Tibial nerve (tissue), 4 donors: ENCODE data around the gene CTNNBIP1. TPM values are rescaled to one million over a fixed set of nuclear protein-coding genes. Genes with fewer than 3 reads are reported as not detected.

Experiments used
- DNase-seq, 2 donors: peaks; one replicate each; pipeline ENCODE4 v3.0.0-alpha.2; 2019; ENCODE audit warnings: low spot score in 2 of 2
- H3K27ac ChIP-seq, 4 donors: fragments of 200-600 bp; sonication (generic) in 3 of 4; one replicate each; pipeline ENCODE4 v1.5.1; 2017 to 2019; ENCODE audit warnings: mild to moderate bottlenecking in 1 of 4
- H3K27me3 ChIP-seq, 2 donors: fragments of 200-600 bp; sonication (generic) in 1 of 2; one replicate each; pipeline versions ENCODE4 v1.5.1 to v1.6.0; 2017 to 2019
- H3K36me3 ChIP-seq, 3 donors: fragments of 200-600 bp; sonication (generic); one replicate each; pipeline ENCODE4 v1.5.1; 2018 to 2019
- H3K4me1 ChIP-seq, 4 donors: fragments of 200-600 bp; sonication (generic) in 3 of 4; one replicate each; pipeline ENCODE4 v1.5.1; 2017 to 2019
- H3K4me3 ChIP-seq, 4 donors: fragments of 200-600 bp; sonication (generic) in 3 of 4; one replicate each; pipeline ENCODE4 v1.5.1; 2017 to 2019; ENCODE audit warnings: mild to moderate bottlenecking in 1 of 4, moderate library complexity in 1 of 4
- H3K9me3 ChIP-seq, 4 donors: fragments of 200-600 bp; sonication (generic) in 3 of 4; one replicate each; pipeline ENCODE4 v1.5.1; 2017 to 2019
- EP300 ChIP-seq, 2 donors: sonication (generic); formaldehyde crosslinking; IDR thresholded peaks; one replicate each; pipeline ENCODE4 v1.6.1; 2017; ENCODE audit warnings: antibody characterized with exemption in 2 of 2, mild to moderate bottlenecking in 1 of 2
- POLR2A ChIP-seq, 2 donors: fragments of 450-650 bp; IDR thresholded peaks; one replicate each; pipeline ENCODE4 v1.6.1; 2017; ENCODE audit warnings: antibody characterized with exemption in 2 of 2, mild to moderate bottlenecking in 2 of 2, moderate library complexity in 2 of 2
- WGBS, 2 donors: methylation state at CpG; one replicate each; pipeline ENCODE4 v1.1.5; 2018; 5-methylcytosine and 5-hydroxymethylcytosine counted together
- total RNA-seq, 4 donors: library from RNA; depleted of rRNA; stranded (reverse); fragments of >200 nt; gene quantifications; one replicate each; pipeline ENCODE4 v1.1.0, GENCODE V29; 2016
- TF ChIP-seq, protein P1 (sequence below), 5 experiments: fragments of 200-600 bp in 3 of 5; fragments of 450-650 bp in 2 of 5; sonication (generic) in 3 of 5; IDR thresholded peaks; one replicate each; pipeline ENCODE4 v1.5.1; 2016 to 2019; ENCODE audit warnings: antibody characterized with exemption in 5 of 5, mild to moderate bottlenecking in 3 of 5, moderate library complexity in 2 of 5

Gene CTNNBIP1
- total RNA-seq, 4 donors from 2014 or later = 17.0 to 24.9 (median 20.3) TPM

DNA sequence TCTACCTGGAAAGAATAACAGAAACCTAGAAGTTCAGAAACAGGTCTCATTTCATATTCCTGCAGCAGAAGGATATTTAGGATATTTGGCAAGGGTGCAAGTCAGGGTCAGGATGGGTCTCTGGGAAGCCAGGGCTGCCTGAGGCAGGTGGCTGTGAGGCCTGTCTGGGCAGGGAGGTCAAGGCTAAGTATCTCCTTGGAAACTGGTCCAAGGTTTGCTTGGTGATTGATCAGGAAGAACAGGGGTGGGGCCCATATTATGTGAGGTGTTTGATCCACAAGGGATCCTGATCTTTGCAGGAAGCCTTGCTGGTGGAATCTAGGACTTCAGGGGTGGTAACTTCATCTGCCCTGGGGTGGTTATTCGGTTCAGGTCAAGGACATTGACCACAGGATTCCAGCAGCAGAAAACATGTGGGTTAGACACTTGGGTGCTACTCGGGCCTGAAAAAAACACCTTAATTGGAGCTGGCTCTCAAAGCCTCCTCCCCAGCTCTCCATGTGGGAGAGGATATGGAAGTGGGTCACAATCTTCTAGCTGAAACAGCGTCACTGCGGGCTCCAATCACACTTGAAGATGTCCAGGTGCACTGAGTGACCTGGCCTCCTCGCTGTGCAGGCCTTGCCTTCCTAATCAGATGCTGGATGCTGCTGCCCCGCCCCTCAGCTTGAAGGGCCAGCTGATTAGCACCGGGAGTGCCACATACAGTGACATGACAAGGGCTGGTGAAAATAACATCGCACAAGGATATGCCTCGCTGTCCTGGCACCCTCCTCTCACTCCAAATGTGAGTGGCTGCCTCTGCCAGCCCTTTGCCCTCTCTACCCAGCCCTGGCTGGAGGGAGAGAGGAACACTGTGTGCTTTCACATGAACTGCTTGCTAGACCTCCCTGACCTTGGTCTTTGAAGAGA is 8.7 kb downstream of the CTNNBIP1 start:
- Histone ChIP-seq H3K27me3 (no peaks in the 10 kb centered on the region), H3K27ac (peak overlapping the region in 3 of 4 donors; percentile 12 to 76 (median 56)), H3K36me3 (no peaks in the 10 kb centered on the region), H3K4me1 (peaks cover 0 to 26% (median 10%) of the 10 kb centered on the region in 4 donors), H3K4me3 (no peak overlapping the region), H3K9me3 (no peaks in the 10 kb centered on the region)
- TF ChIP-seq, protein P1, sequence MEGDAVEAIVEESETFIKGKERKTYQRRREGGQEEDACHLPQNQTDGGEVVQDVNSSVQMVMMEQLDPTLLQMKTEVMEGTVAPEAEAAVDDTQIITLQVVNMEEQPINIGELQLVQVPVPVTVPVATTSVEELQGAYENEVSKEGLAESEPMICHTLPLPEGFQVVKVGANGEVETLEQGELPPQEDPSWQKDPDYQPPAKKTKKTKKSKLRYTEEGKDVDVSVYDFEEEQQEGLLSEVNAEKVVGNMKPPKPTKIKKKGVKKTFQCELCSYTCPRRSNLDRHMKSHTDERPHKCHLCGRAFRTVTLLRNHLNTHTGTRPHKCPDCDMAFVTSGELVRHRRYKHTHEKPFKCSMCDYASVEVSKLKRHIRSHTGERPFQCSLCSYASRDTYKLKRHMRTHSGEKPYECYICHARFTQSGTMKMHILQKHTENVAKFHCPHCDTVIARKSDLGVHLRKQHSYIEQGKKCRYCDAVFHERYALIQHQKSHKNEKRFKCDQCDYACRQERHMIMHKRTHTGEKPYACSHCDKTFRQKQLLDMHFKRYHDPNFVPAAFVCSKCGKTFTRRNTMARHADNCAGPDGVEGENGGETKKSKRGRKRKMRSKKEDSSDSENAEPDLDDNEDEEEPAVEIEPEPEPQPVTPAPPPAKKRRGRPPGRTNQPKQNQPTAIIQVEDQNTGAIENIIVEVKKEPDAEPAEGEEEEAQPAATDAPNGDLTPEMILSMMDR (IDR thresholded peaks at IDR 0.05) = no peak
- no peak for DNase-seq
- 71 to 75% methylated on average over 9 of the region's 9 CpGs for WGBS, 2 donors

GRCh38 chr1:9900142-9901043 is 9.7 kb downstream of the CTNNBIP1 start:
- WGBS, 2 donors = 44 to 48% methylated on average over 15 to 18 of the region's 18 CpGs
- Histone ChIP-seq H3K27me3 (no peaks in the 10 kb centered on the region), H3K36me3 (no peaks in the 10 kb centered on the region), H3K9me3 (no peaks in the 10 kb centered on the region), H3K4me1 (peaks cover 0 to 26% (median 10%) of the 10 kb centered on the region in 4 donors), H3K4me3 (peak overlapping the region in 2 of 4 donors; percentile 11 to 27), H3K27ac (peak overlapping the region in 3 of 4 donors; percentile 12 to 76 (median 56))
- TF ChIP-seq, protein P1 (IDR thresholded peaks at IDR 0.05) = no peak
- TF ChIP-seq POLR2A (IDR thresholded peaks at IDR 0.05) = peak in 1 of 2 donors; percentile 36
- peak in 1 of 2 donors; percentile 34 for TF ChIP-seq EP300 (IDR thresholded peaks at IDR 0.05)
- DNase-seq = peak in 1 of 2 donors; percentile 41

DNA sequence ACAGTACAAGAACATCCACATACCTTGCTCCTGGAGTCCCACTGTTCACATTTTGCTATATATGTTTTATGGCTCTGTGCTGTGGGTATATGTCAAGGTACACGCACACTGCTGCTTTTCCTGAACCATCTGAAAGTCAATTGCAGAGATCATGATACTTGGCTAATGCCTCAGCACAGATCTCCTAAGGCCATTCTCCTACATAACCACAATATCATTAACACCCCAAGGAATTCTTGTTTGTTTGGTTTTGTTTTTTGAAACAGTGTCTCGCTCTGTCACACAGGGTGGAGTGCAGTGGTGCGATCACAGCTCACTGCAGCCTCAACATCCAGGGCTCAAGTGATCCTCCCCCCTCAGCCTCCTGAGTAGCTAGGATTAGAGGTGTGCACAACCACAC is 16.0 kb downstream of the CTNNBIP1 start:
- Histone ChIP-seq H3K4me1 (peaks cover 0 to 29% (median 6%) of the 10 kb centered on the region in 4 donors), H3K4me3 (no peak overlapping the region), H3K27ac (no peak overlapping the region), H3K27me3 (no peaks in the 10 kb centered on the region), H3K36me3 (peaks cover 0 to 5% (median 0%) of the 10 kb centered on the region in 3 donors), H3K9me3 (no peaks in the 10 kb centered on the region)
- no peak for DNase-seq
- 84 to 92% methylated on average over 3 of the region's 3 CpGs for WGBS, 2 donors
- TF ChIP-seq EP300 (IDR thresholded peaks at IDR 0.05) (no peak), POLR2A (IDR thresholded peaks at IDR 0.05) (no peak)
- TF ChIP-seq, protein P1 (IDR thresholded peaks at IDR 0.05) = no peak

DNA sequence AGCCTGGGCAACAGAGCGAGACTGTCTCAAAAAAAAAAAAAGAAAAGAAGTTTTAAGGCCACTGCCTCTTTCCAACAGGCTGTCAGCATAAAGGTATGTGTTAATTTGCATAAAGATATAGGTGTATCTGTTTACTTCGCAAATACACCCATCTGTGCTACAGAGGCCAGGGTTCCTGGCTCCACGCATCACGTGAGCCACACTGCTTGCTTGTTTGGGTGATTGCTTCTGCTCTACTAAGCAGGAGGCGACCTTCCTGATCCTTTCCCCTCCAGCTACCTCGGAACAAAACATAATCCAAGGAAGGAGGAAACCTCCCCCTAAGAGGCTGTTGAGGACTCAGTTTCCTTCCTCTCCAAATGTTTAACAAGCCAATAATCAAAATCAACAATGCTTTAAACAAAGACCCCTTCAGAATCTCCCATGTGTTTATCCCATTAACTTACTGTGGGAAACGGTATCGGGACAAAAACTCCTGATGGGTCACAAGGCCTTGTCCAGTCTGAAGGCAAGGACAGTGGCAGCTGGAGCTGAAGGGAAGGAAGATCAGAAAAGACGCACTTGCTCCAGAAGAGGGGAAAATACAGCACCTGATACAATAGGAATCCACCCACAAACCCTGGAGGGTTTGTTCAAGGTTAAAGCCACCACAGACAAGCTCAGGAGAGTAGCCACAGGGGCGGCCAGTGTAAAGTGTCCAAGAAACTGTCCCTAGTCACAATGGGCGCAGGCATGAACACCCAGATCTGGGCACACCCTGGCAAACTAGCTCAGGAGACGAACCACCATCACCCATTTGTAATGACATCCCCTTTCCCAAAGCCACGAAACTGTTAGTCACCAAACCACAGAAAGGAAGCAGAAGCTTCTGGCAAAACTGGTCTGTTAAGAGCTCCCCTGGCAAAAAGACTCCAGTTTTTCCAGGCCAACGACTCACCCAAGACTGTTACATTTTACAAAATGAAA is 17.2 kb downstream of the CTNNBIP1 start:
- Histone ChIP-seq H3K4me1 (peaks cover 0 to 31% (median 6%) of the 10 kb centered on the region in 4 donors), H3K4me3 (no peak overlapping the region), H3K27ac (peak overlapping the region in 2 of 4 donors; percentile 60 to 67), H3K9me3 (no peaks in the 10 kb centered on the region), H3K27me3 (no peaks in the 10 kb centered on the region), H3K36me3 (peaks cover 0 to 5% (median 0%) of the 10 kb centered on the region in 3 donors)
- TF ChIP-seq EP300 (IDR thresholded peaks at IDR 0.05) = peak in 1 of 2 donors; percentile 24
- TF ChIP-seq, protein P1 (IDR thresholded peaks at IDR 0.05) = no peak
- DNase-seq = no peak
- 72% methylated on average over 14 of the region's 14 CpGs for WGBS, 2 donors
